ENCODE data around the gene SLC41A2. TPM values are rescaled to one million over a fixed set of nuclear protein-coding genes. Genes with fewer than 3 reads are reported as not detected.

Gene SLC41A2
- polyA plus RNA-seq, 1 donor (not counting 4 experiments of a cell fraction or from before 2014, with no cell fraction given): 1.2 TPM

GRCh38 chr12:104929977-104930376, 28.1 kb downstream of the SLC41A2 start:
- Histone ChIP-seq H3K4me3 (ENCODE audit: control insufficient read depth in 2 of 3, extremely low read depth in 1 of 3, insufficient read depth in 2 of 3, low read depth in 1 of 3, low read length in 3 of 3) (no peak overlapping the region), H3K27me3 (ENCODE audit: control insufficient read depth, extremely low read depth, insufficient read depth, low read length) (no peaks in the 10 kb centered on the region), H3K27ac (ENCODE audit: control insufficient read depth, insufficient read depth, low read length) (no peak overlapping the region), H3K9me3 (ENCODE audit: control insufficient read depth, low read depth, low read length) (no peaks in the 10 kb centered on the region), H3K9ac (ENCODE audit: control insufficient read depth, extremely low read depth, insufficient read depth, low read length) (no peak overlapping the region), H2AFZ (ENCODE audit: control insufficient read depth, low read length) (no peak overlapping the region), H3K36me3 (ENCODE audit: control insufficient read depth in 2 of 2, extremely low read depth in 1 of 2, insufficient read depth in 2 of 2, low read length in 2 of 2) (no peaks in the 10 kb centered on the region), H3K4me2 (ENCODE audit: control insufficient read depth, extremely low read depth, insufficient read depth, low read depth, low read length) (no peak overlapping the region), H3K9me1 (ENCODE audit: control insufficient read depth, extremely low read depth, insufficient read depth, low read length) (no peaks in the 10 kb centered on the region), H3K79me2 (ENCODE audit: control insufficient read depth, insufficient read depth, low read length) (no peaks in the 10 kb centered on the region), H3K4me1 (ENCODE audit: control insufficient read depth, extremely low read depth, insufficient read depth, low read length) (no peaks in the 10 kb centered on the region), H4K20me1 (ENCODE audit: control insufficient read depth, extremely low read depth, insufficient read depth, low read length) (no peaks in the 10 kb centered on the region)
- dilution Hi-C loops (cut with MboI; ENCODE audit: extremely low pct_ligation_motif_present, low sequenced_read_pairs): no loop called here
- TF ChIP-seq EZH2 (IDR thresholded peaks at IDR 0.05; ENCODE audit: low read length): no peak
- TF ChIP-seq, protein P1, sequence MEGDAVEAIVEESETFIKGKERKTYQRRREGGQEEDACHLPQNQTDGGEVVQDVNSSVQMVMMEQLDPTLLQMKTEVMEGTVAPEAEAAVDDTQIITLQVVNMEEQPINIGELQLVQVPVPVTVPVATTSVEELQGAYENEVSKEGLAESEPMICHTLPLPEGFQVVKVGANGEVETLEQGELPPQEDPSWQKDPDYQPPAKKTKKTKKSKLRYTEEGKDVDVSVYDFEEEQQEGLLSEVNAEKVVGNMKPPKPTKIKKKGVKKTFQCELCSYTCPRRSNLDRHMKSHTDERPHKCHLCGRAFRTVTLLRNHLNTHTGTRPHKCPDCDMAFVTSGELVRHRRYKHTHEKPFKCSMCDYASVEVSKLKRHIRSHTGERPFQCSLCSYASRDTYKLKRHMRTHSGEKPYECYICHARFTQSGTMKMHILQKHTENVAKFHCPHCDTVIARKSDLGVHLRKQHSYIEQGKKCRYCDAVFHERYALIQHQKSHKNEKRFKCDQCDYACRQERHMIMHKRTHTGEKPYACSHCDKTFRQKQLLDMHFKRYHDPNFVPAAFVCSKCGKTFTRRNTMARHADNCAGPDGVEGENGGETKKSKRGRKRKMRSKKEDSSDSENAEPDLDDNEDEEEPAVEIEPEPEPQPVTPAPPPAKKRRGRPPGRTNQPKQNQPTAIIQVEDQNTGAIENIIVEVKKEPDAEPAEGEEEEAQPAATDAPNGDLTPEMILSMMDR (optimal IDR thresholded peaks at IDR 0.05 in 1 of 3, IDR thresholded peaks at IDR 0.05 in 1 of 3, conservative IDR thresholded peaks at IDR 0.05 in 1 of 3; ENCODE audit: extremely low read depth in 1 of 3, insufficient read depth in 2 of 3, low read length in 3 of 3): no peak
- FAIRE-seq: no peak
- DNase-seq (ENCODE audit: low read depth, low spot score): no peak

DNA sequence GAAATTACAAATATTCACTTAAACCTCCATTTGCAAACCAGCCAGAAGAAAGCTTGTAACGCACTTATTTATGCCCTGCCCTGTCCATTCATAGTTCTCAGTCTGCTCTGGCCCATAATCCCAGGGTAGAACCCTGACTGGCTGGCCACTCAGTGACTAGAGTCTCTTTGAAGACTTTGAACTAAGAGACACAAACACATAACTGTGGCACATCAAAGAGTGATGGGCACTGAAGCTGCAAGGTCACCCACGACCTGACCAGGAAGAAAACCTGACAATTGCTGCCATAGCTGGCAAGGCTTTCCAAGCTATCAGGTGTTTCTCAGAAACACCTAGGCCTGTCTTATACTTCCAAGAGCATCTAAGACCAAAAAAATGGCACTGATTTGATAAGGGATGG, 28.7 kb downstream of the SLC41A2 start:
- Histone ChIP-seq H3K4me1 (ENCODE audit: control insufficient read depth, extremely low read depth, insufficient read depth, low read length) (no peaks in the 10 kb centered on the region), H3K9me1 (ENCODE audit: control insufficient read depth, extremely low read depth, insufficient read depth, low read length) (no peaks in the 10 kb centered on the region), H3K9ac (ENCODE audit: control insufficient read depth, extremely low read depth, insufficient read depth, low read length) (no peak overlapping the region), H3K27ac (ENCODE audit: control insufficient read depth, insufficient read depth, low read length) (no peak overlapping the region), H3K9me3 (ENCODE audit: control insufficient read depth, low read depth, low read length) (no peaks in the 10 kb centered on the region), H3K36me3 (ENCODE audit: control insufficient read depth in 2 of 2, extremely low read depth in 1 of 2, insufficient read depth in 2 of 2, low read length in 2 of 2) (no peaks in the 10 kb centered on the region), H3K79me2 (ENCODE audit: control insufficient read depth, insufficient read depth, low read length) (no peaks in the 10 kb centered on the region), H2AFZ (ENCODE audit: control insufficient read depth, low read length) (no peak overlapping the region), H3K27me3 (ENCODE audit: control insufficient read depth, extremely low read depth, insufficient read depth, low read length) (no peaks in the 10 kb centered on the region), H4K20me1 (ENCODE audit: control insufficient read depth, extremely low read depth, insufficient read depth, low read length) (no peaks in the 10 kb centered on the region), H3K4me2 (ENCODE audit: control insufficient read depth, extremely low read depth, insufficient read depth, low read depth, low read length) (no peak overlapping the region), H3K4me3 (ENCODE audit: control insufficient read depth in 2 of 3, extremely low read depth in 1 of 3, insufficient read depth in 2 of 3, low read depth in 1 of 3, low read length in 3 of 3) (no peak overlapping the region)
- DNase-seq (ENCODE audit: low read depth, low spot score) (no peak), FAIRE-seq (no peak)
- no peak for TF ChIP-seq EZH2 (IDR thresholded peaks at IDR 0.05; ENCODE audit: low read length)
- TF ChIP-seq, protein P1 (optimal IDR thresholded peaks at IDR 0.05 in 1 of 3, IDR thresholded peaks at IDR 0.05 in 1 of 3, conservative IDR thresholded peaks at IDR 0.05 in 1 of 3; ENCODE audit: extremely low read depth in 1 of 3, insufficient read depth in 2 of 3, low read length in 3 of 3): no peak
- dilution Hi-C loops (cut with MboI; ENCODE audit: extremely low pct_ligation_motif_present, low sequenced_read_pairs): no loop called here

All from keratinocyte (primary cell).